ENCODE measurements around the gene CLIC5.

CLIC5 gene

GRCh38 chr6:45838996-45839395, 176.7 kb downstream of the CLIC5 start:
- DNase-seq (ENCODE audit: low read depth): no peak

GRCh38 chr6:45838451-45838850, 177.2 kb downstream of the CLIC5 start:
- DNase-seq (ENCODE audit: low read depth): no peak

DNA sequence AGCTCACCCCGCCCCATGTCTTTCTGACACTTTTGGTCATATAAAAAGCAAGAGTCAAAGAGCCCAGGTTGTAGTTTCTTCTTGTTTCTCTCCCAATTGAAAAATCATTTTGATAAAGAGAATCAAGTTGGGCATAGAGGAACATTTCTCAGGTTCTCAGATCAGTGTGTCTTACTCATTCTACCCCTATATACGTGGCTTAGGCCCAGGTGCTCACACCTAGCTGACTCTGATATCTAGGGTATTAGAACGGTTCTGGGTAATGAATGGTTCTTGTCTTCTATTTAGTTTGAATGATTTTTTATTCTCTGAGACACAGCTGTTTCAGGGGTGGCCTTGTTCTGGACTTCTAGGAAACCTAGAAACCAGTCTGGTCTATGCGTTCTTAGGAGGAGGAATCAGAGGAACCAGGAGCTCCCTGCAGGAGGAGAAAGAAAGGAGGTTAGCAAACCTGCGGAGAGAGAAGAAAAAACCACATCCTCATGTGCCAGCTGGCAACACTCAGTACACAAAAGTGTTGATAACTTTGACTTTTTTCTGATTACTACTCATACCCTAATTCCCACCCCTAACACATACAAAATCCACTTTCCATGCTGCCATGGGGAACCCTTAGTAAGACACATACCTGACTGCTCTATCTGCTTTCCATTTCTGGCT, 178.0 kb downstream of the CLIC5 start:
- no peak for DNase-seq (ENCODE audit: low read depth)

DNA sequence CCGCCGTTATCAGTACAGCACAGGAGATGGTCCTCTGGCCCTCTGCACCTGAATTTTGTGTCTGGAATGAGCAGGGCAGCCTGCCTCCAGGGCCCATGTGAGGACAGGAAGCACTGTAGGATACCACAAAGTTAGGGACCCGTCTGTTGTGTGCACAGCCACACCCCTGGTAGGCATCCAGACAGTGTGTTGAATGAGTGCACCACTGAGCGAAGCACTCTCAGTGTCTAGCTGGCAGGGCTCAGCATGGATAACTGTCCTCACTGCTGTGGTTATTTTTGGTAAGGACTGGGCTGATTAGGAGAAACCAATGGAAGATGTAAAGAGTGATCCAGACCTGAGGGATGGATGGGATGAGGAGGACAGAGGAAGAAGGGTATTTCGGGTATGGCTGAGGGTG, 178.7 kb downstream of the CLIC5 start:
- DNase-seq (ENCODE audit: low read depth): no peak

DNA sequence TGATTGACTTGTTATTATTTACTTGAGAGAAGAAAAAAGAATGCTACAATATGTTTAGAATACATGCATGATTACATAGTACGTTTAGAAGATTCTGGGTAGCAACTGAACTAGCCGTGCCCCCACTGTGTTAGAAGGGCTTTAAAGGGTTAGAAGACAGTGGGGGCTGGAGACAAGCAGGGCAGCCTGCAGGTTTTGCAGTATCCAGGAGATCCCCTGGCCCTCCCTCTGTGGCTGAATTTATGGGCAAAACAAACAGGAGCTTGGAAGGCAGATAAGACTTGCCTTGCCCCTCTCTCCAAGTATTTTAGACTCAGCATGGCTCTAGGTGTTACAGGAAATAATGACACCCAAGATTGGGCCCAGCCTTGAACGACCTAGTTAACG, 179.2 kb downstream of the CLIC5 start:
- DNase-seq (ENCODE audit: low read depth): no peak

GRCh38 chr6:45835721-45836437, 179.8 kb downstream of the CLIC5 start:
- DNase-seq (ENCODE audit: low read depth): no peak

DNA sequence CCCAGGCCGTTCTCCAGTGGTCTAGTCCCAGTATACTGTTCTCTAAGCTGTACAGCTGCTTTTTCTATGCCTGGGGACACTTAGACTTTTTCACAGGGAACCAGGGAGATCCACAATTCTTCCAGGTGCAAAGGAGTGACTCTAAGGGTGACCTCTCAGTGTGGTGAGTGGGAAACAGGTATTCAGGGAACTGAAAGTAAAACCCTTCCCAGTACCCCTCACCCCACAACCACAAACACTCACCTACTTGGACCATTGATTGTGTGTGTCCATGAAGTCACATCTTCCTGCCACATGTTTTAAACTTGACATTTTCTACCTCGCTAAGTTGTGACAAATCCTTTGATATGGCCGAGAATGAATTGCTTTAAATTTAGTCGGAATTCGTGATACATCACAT, 183.6 kb downstream of the CLIC5 start:
- no peak for DNase-seq (ENCODE audit: low read depth)

Data from fibroblast of gingiva (primary cell).